Activated CD8-positive, alpha-beta memory T cell treated with anti-CD3 and anti-CD28 coated beads, Interleukin-2, amount 50 U/mL, for 1 hour (primary cell): ENCODE results near the gene TACR1.
"Not testable (repeated sequence)": the region's sequence is repeated elsewhere in the genome, so short reads cannot be mapped to it uniquely, and the experiment has no call there.

Experiments used
- DNase-seq: peaks from one replicate; pipeline ENCODE4 v3.0.0-alpha.2; 2020; ENCODE audit errors: extremely low read depth

Gene TACR1

GRCh38 chr2:75146221-75146605 lies 53.1 kb downstream of the TACR1 start:
- not testable (repeated sequence) for DNase-seq

GRCh38 chr2:75142081-75142480 lies 57.2 kb downstream of the TACR1 start:
- DNase-seq, result no peak

- no peak for DNase-seq
Measured at GRCh38 chr2:75140288-75140687, 59.0 kb downstream of the TACR1 start.

GRCh38 chr2:75139171-75139570 lies 60.1 kb downstream of the TACR1 start:
- no peak for DNase-seq

GRCh38 chr2:75138528-75138927 lies 60.8 kb downstream of the TACR1 start:
- no peak for DNase-seq

GRCh38 chr2:75135776-75136400 lies 63.4 kb downstream of the TACR1 start:
- no peak for DNase-seq

GRCh38 chr2:75134860-75135259 lies 64.5 kb downstream of the TACR1 start:
- no peak for DNase-seq

DNA sequence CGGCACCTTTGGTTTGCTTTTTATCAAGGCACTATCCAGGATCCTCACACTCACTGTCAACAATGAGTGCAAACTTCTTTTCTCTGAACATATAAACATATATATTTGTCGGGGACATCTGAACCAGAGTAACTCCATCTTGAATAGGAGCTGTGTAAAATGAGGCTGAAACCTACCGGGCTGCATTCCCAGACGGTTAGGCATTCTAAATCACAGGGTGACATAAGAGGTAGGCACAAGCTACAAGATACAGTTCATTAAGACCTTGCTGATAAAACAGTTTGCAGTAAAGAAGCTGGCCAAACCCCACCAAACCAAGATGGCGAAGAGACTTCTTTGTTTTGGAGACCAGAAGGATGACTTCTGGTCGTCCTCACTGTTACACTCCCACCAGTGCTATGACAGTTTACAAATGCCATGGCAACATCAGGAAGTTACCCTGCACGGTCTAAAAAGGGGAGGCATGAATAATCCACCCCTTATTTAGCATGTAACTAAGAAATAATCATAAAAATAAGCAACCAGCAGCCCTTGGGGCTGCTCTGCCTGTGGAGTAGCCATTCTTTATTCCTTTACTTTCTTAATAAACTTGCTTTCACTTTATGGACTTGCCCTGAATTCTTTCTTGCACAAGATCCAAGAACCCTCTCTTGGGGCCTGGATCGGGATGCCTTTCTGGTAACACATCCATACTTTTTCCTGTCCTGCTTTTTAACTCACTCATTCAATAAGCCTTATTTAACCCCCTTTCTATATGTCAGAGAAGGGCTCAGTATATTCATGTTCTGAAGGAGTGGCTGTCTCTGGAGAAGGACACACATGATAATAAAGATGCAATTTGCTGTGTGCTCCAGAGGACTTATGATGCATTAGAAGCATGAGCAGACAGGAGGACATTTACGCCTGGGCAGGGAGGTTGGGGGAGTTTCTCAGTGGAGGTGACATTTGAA lies 65.4 kb downstream of the TACR1 start:
- no peak for DNase-seq

DNA sequence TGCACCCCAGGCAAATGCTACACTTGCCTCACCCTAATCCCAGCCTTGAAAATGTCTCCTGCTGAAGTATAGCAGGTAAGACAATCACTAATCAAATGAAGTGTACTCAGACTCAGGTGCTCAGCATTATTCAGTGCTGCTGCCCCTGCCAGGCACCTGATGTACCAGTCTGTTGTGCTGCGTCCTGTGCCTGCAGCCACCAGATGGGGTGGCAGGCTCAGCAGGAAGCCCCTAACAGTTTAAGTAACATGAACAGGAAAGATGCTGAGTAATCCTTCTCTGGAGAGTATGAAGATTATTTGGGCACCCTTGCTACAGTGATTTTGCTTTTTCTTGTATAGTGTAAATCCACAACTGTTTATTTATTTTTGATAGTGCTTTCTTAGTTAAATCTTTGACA lies 69.1 kb downstream of the TACR1 start:
- DNase-seq, result no peak

- no peak for DNase-seq
Measured at GRCh38 chr2:75123876-75124275, 75.4 kb downstream of the TACR1 start.

- no peak for DNase-seq
Measured at GRCh38 chr2:75113231-75113869, 86.0 kb downstream of the TACR1 start.

DNA sequence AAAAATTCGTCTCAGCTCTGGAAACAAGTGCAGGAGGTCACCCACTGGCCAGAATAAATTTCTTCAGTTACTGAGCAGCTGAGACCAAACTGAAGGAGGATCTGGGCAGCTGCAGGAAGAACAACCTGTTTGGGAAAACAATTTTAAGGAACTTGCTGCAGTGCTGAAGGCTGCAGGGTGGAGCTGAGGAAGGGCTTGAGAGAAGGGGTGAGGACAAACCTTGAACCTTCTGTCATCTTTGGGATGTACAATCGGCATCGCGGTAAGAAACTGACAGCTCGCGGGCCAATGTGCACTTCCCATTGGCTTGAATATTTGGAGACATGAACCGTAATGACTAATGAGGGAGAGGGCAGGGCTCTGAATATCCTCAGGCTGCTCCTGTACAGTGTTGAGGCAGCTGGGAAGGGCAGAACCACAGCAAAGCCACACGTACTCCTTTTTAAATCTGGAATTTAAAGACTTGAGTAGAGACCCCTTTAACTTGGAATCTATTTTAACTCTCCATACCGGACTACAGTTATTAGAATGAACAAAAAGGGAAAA lies 90.3 kb downstream of the TACR1 start:
- no peak for DNase-seq

- DNase-seq, result no peak
Measured at GRCh38 chr2:75102011-75102410, 97.3 kb downstream of the TACR1 start.

DNA sequence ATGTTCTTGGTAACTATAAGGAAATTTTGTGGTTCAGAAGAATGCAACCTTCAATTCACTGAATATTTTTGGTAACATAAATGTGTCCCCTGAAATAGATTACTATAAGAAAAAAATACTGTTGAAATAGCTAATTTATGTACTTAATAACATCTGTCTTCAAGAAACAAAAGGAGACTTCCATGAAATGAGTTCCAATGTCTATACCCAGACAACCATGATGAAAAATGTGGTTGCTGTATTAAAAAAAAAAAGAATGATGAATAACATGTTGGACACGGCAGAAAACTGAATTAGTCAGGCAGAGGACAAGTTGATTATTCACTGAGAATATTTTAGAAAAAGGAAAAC lies 98.5 kb downstream of the TACR1 start:
- no peak for DNase-seq

- DNase-seq, result no peak
Measured at GRCh38 chr2:75100011-75100800, 99.1 kb downstream of the TACR1 start.

GRCh38 chr2:75099521-75099922 lies 99.8 kb downstream of the TACR1 start:
- no peak for DNase-seq

DNA sequence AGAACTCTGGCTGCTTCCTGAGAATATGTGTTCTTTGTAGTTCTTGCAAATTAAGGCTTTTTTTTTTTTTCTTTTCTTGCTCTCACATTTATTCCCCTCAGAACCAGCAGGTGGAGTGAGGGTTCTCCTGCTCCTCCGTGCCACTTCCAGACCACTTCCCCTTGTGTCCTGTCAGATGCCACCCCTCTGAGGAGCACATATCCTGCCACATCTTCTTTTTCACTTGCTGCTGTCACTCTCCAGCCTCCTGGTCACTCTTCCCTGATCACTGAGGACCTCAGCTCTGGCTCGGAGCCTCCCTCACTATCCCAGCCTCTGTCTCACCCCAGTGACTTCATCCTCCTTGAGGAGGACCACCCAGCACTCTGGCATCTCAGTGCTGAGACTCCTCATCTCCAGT lies 100.5 kb downstream of the TACR1 start:
- no peak for DNase-seq

DNA sequence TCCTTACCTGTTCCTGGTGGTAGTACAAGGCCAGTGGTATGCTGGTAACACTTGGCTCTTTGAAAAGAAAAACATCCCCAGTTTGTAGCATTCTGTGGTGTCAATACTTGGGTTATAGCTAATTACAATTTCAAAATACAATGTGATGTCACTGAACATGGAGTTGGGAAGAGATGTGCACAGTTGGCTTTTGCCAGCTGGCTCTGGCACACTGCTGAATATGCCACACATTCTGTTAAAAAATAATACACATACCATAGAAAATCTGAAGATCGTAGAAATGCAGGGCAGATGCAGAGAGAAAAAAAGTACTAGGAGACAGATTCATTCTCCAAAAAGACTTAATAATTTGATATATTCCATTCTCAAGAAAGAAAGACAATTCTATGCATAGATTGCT lies 101.5 kb downstream of the TACR1 start:
- DNase-seq, result no peak

DNA sequence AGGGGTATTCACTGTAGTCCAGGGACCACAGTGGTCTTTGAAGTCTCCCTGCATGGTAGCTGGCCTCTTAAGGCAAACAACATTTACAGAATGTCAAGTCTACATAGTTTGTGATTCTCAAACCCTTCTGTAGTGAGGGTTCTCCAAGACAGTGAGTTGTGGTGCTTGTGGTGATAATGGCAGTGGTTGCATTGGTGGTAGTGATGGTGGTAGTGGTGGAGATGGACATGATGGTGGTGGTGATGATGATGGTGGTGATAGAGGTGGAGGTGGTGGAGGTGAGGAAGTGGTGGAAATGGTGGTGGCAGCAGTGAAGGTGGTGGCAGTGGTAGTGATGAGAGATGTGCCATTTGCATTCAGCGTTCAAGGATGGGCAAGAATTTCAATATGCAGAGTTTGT lies 104.9 kb downstream of the TACR1 start:
- DNase-seq, result no peak

GRCh38 chr2:75090770-75091515 lies 108.4 kb downstream of the TACR1 start:
- DNase-seq, result no peak

DNA sequence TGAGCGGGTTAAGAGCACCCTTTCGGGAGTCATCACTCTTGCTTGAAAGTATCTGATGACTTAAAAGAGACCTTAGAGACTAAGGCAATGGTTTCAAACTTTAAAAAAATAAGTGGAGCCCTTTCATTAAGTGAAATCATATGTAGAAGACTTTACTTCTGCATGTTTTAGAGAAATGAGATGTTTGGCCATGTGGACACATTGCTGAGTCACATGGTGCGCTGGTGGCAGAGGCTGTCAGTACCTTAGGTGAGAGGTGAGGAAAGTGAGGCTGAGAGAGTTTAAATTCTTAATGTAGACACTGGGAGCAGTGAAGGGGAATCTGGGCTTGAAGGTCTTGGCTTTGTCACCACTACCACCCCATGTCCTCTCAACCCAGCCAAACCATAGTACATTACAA lies 109.8 kb downstream of the TACR1 start:
- DNase-seq, result no peak
